Stimulated activated CD4-positive, alpha-beta T cell treated with anti-CD3 and anti-CD28 coated beads, Interleukin-2, amount 100 ng/mL, for 4 hours (primary cell): Measurements from ENCODE around the gene SMNDC1.

Source experiments
- DNase-seq: peaks from one replicate; pipeline ENCODE4 v3.0.0-alpha.2; 2020; ENCODE audit warnings: low read depth

Gene SMNDC1

DNA sequence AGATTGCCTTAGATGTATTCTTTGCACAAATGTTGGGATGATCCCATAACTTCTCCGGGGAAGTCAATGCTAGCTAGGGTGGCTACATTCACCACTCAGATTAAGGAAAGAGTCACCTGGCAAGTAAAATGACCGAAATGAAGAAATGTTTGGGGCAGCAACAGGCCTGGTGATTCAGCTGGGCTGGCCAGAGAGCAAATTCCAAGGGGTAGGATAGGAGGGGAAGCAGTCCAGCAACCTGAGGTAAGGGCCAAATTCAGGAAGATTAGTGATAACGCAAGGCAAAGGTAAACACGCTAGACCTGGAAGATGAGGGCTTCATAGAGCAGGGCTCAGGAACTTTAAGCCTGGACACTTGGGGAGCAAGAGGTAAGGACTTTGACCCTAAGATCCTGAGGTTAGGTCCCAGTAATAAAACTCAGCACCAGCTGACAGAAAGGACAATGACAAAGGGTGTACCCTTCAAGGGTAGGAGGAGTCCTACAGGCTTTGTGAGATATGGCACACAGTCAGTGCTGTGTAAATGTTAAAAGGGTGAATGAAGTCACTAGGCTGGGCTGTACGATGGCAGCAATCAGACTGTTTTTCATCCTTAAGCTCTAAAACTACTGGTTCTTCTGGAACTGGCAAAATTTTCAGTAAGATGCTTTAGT is 22.7 kb upstream of the SMNDC1 start:
- DNase-seq: no peak

DNA sequence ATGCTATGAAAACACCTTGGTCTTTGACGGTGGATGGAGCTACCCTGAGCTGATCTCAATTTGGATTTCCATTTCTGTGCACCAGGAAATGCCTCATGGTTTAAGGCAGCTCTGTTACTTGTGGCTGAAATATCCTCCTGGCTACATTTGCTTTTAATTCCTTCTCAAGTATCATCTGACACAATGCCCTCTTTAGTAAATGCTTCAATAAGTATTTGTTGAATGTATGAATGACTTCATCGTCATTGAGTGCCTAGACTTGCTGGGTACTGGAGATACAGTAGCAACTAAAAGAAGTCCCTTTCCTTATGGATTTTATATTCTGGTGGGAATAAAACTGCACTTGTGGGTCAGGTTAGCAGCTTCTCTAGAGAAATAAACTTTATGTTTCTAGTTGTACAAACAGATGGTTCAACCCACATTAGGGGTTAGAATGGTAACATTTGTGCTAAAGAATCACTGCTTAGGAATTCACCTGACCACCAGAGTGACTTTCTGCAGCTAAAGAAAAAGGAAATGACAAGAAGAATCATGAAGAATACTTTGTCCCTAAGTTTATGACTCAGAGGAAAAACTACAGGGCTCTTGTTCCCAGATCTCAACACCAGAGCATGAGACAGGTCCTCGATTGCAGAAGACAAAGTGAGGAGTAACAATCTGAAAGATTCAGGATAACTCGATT is 21.8 kb upstream of the SMNDC1 start:
- no peak for DNase-seq

DNA sequence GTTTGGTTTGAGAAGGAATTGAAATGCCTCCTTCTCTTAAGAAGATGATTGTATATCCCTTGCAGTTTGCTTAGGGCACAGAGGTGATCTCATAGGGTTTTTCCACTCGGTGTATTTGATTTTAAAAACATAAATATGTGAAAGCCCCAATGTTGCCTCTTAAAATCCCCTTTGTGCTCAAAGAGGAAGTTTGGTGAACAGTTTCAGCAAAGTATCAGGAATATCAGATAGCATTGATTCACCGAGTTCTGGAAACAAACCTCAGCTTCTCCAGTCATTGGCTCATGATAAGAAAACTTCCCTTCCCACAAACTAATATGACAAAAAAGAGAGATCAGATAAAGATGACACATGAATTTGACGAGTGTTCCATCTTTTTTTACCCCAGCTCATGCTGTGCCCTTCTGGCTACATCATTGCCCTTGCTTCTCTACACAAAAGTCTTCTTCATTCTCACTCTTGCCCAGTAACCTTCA is 20.1 kb upstream of the SMNDC1 start:
- DNase-seq: no peak

DNA sequence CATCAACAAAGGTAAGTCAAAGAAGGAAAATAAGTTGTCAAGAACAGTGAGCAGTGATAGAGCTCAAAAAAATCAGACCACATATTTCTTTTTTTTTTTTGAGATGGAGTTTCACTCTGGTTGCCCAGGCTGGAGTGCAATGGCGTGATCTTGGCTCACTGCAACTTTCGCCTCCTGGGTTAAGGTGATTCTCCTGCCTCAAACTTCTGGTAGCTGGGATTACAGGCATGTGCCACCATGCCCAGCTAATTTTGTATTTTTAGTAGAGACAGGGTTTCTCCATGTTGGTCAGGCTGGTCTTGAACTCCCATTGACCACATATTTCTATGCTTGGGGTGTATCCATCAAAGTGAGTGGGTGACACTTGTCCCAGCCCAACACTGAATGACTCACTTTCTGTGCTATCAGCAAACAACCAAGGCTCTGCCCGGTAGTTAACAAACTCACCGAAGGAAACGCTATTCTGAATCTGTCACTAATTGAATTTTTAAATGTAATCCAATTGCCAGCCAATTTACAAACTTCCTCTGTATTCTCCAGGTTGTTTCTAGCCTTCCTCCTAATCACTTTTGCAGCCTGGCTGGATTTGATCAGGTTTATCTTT is 19.6 kb upstream of the SMNDC1 start:
- DNase-seq: no peak

DNA sequence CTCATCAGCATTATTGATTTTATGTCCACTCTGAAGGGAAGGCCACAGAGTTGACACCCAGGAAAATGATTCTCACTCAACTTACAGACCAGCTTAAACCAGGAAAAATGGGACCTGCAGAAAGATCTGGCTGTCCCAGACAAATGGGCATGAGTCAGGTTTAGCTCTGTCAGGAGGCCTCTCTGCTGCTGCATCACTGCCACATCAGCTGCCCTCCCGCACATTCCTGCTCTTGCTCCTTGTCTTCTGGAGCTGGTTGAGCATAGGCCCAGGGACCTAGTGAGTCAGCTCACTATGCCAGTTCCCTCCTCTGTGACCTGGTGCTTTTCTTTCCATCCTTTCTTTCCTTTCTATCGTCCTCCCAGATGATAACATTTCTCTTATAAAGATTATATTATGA is 18.8 kb upstream of the SMNDC1 start:
- DNase-seq: no peak

DNA sequence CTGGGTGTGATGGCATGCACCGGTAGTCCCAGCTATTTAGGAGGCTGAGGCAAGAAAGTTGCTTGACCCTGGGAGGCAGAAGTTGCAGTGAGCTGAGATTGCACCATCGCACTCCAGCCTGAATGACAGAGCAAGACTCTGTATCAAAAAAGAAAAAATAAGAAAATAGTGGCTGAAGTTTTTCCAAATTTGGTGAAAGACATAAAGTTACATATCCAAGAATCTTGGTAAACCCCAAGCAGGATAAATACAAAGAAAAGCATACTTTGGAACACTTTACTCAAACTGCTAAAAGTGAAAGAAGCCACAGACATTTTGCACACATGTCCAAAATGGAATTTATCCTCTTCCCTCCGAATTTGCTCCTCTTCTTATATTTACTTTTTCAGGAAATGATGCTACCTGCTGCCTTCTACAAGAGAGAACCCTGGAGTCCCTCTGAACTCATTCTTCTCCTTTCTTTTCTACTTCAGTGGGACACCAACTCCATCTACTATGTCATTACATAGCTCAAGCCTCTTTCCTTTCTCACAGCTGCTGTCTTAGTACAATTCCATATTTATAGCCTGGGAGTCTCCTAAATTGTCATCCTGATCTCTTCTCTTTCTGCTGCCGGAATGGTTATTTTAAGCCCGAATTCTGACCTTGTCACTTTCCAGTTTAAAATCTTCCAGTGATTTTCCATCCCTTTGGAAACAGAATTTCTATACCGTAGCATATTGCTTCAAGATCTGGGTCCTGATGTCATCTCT is 17.3 kb upstream of the SMNDC1 start:
- no peak for DNase-seq

DNA sequence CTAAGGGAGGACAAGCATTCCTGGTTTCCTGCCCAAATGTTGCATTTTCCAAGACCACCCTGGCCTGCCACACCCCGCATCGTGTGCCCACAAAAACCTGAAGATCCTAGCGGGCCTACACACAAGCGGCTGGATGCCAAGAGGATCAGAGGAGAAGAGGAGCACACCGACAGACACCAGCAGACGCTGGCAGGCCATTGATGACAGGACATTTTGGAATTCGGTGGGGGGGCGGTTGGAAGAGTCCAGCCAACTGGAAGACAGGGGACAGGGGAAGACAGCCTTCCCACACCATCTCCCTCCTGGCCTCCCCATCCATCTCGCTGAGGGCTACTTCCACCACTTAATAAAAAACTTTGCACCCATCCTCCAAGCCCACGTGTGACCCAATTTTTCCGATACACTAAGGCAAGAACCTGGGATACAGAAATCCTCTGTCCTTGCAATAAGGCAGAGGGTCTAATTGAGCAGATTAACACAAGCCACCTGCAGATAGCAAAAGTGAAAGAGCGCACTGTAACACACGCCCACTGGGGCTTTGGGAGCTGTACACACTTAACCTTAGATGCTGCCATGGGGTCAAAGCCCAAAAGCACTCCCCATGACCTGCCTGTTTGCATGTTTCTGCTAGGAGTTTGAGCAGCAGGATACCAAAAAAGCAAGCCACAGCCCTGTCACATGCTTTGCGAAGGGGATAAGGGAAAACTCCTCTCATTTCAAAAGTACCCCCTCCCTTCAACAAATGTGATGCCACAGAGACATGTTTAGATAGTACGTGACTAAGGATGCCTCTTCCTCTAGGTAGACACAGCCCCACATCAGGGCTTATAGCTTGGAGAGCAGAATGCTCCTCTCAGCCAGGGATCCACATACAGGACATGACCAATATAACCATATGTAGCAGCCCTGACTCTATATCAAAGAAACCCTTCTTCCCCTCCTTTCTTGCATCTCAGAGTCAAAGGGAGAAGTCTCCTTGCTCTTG is 13.4 kb upstream of the SMNDC1 start:
- no peak for DNase-seq

DNA sequence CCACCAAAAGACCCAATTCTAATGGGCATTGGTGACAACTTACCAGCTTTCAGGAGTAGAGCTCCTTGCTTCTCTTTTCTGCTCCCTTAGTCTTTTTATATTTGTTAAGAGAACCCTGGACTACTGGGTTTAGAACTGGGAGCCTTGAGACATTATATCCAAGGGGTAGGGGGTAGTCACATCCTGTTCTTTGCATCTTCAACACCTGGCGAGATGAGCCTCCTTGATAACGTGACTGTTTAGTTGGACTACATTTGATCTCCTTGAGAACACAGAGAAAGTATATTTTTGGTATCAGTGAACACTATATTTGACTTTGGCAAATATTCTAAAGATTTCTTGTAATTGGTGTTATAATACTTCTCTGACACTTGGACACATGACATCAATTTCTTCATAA is 9.0 kb upstream of the SMNDC1 start:
- DNase-seq: no peak

DNA sequence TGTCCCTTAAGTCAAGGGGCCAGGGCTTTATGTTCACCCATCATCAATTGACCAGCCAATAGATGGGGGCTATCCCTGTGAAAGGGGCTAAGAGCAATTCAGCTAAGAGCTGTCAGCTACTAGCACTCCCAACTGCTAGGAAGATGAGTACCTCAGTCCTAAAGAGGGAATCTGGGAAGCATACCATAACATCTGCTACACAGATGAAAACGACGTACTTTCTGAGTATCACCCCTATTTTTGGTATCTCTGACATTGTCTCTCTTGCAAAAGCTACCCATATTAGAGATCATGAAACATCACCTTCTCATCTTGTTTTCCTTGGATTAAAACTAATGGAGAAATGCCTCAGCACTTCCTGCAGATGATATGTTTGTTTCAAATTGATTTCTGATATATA is 7.5 kb upstream of the SMNDC1 start:
- DNase-seq: no peak

DNA sequence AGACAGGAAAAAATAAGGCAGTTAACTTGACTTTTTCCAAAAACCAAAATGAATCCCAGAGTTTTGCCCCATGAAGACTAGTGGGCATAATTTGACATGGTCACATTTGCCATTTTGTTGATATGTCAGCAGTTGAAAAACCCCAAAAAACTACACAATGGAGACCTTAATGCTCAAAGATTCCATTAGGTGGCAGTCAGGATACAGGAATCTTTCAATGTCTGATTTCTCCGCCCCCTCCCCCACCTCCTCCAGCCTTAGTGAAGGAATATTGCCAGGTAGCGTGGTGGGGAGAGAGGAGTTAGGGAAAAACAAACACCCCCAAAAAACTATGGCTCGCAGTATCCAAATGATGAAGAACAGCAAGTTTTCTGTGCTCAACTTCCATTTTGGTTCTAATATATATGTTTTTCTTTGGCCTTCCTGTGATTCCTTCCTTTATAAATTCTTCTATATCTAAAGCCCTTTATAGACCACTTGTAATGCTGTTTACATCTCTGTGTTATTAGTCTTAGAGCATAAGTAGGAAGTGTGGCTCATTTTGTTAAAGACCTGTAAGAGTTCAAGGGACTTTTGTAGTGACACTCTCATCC is 6.7 kb upstream of the SMNDC1 start:
- DNase-seq: peak; percentile 19

DNA sequence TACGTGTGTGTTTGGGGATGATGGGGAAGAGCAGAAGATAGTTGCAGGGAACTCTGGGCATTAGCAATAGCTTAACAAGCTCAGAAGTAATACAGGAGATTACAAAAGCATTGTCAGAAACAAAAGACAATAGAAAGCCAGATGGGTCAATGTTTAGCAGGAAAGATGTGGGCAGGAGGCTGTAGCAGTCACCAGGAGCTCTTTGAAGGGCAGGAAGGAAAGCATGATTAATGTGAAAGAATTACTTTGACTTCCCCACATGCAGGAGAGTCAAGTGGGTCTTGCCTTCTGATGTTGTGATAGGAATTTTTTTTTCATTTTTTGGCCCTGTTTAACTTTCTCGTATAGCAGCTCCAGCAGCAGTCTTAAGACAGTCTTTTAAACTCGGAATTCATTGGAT is 6.0 kb upstream of the SMNDC1 start:
- DNase-seq: no peak

DNA sequence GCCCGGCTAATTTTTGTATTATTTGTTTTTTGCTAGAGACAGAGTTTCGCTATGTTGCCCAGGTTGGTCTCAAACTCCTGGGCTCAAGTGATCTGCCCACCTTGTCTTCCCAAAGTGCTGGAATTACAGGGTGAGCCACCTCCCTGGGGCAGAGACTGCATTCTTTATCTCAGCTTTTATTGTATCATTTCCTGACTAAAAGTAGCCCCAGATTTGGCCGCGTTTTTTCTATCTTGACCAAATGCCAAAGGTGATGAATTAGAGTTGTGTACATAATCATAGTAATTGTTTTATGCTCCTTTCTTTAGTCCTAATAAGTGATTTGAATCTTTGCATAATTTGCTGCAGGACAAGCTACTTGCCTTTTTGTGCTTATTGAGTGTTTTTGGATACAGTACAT is 3.1 kb upstream of the SMNDC1 start:
- no peak for DNase-seq

DNA sequence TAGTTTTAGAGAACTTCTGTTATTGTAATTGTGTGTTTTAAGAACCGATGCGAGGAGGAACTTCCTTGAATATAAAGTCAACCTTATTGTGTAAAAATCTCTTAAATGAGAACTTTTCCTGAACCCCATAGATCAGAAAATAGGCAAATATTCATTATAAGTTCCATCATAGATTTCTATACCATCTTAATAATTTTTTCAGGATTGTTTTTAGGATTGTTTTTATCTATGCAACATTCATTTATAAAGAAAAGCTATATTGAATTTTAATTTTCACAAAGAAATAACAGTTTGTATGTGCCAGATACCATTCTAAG is 1.7 kb upstream of the SMNDC1 start:
- no peak for DNase-seq

DNA sequence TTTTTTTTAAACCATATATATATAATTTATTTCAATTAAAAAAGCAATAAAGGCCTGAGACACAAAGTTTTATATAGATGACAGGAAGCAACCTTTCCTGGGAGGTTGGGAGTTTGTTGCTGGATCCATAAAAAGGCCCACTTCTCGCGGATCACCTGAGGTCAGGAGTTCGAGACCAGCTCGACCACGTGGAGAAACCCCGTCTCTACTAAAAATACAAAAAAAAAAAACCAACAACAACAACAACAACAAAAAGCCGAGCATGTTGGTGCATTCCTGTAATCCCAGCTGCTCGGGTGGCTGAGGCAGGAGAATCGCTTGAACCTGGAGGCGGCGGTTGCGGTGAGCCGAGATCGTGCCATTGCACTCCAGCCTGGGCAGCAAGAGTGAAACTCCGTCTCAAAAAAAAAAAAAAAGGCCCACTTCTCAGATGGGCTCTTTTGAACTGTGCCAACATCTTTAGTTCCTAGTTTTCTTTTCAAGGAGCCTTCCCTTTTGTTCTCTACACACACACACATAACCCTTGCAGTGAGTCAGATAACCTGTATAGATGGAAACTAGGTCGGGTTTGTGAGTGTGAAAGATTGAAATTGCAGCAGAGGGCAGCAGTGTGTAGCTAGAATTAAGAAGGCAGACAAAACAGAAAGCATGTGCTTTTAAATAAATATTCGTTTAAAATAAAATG is 1.2 kb upstream of the SMNDC1 start:
- DNase-seq: peak; percentile 52

DNA sequence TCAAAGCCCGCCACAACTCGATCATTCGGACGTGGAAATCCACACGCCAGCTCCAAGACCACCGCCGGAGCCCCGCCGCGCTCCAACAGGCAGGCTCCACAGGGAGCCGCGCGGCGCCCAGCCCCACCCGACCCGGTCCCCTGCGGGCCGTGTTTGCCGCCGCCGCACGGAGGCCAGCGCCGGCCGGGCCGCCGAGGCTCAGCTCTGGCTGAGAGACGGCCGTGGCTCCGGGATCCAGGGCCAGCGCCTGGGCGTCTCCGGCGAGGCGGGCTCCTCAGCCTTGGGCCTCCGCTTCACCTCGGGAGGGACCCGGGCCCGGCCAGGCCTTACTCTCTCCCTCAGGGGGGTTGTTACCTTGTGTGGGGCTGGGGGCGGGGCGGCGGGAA is 333 bp downstream of the SMNDC1 start:
- no peak for DNase-seq

DNA sequence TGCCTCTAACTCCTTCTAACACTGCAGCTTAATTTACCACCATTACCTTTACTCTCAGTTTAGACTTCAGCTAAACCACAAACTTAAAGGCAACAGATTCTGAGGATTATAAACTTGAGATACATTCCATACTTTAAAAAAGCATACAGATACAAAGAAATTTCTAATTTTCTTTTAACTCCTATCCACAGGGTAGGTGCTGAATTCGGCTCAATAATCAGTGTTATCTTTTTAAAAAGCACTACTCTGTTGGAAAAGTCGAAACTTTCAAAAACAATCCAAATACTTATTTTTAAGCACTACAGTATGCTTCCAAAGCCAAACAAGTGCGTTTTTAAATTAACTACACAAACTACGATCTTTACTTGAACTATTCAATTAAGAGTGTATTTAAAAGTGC is 1.0 kb downstream of the SMNDC1 start:
- no peak for DNase-seq

DNA sequence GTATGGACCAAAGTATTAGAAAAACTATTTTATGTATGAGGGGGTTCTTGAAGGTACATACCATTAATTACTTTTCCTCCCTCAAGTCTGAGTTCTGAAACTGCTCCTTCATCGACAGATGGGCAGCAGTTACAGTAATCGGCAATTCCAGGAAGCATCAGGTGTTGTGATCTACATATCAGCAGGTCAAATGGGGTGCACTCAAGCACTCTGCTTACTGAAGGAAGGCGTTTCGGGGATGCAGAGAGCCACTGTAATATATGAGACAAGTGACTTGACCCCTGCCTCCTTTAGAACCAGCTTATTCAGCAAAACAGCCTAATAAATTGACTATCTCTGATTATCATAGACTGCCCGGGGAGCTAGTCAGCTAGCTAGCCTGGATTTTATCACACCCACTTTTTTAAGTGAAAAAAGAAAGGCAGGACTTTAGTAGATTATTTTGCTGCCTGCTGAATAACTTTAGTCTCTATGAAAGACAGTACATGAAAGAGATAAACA is 4.2 kb downstream of the SMNDC1 start:
- no peak for DNase-seq

DNA sequence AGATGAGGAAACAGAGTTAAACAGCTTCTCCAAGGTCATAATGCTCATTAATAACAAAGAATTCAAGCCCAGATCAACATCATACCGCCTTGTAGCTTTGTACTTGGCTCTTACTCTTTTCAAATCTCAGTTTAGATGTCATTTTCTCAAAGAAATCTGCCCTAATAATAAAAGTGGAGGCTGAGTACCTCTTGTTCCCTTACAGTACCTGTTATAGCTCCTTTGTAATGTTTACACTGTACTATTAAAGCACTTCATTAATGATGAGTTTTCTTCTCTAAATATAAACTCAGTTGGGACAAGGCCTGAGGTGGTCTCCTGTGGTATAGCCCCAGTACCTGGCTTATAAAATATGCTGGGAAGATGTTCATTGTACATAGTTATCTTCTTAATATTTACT is 7.8 kb downstream of the SMNDC1 start:
- DNase-seq: no peak

DNA sequence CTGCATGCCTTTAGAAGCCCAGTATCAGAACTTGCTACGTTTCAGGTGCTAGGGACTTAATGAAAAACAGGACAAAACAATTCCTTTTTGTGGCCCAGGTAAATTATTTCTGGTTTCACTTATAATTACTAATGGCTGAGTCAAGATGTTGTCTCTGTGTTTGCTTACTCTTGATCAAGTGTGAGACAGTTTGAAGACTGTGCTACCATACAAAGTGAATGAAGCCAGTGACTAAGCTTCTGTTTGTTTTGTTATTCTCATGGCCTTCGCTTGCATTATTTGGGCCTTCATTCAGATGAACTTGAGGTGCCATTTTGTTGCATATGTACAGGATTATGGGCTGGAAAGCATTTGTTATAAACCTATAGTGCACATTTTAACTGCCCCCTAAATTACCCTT is 17.9 kb downstream of the SMNDC1 start:
- no peak for DNase-seq

DNA sequence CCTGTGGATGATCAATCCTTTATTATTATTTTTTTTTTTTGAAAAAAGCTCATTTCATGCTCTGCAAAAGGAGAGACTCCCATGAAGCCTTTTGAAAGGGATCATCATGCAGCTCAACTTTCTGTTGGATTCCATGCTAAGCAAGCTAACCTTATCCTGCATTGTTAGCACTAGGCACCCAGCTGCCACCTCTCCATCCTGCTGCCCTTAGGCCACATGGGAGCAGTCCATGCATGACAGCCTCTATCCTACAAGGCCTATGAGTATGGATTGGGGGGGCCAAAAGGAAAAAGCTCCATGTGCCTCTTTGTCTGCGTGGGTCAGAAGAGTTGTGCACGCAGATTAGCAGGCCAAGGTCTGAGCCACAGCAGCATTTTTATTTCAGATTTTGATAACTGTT is 19.2 kb downstream of the SMNDC1 start:
- DNase-seq: no peak

DNA sequence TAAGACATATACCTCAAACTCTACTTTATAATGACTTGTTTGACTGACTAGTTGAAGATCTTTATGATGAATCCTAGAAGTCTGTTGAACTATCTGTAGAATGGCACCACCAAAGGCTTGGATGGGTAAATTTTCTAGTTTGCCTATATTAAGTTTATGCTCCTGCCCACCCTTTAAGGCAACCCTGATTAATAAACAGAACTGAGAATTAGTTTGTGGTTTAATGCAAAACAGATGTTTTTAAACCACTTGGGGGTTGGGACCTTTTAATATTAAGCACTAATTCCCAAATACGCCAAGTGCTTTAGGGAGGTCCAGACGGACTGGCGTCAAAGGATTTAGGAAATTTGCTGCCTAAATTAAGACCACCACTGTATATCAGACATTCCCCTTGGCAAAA is 20.5 kb downstream of the SMNDC1 start:
- DNase-seq: no peak
